ENCODE results near the gene TECTB. TPM values are rescaled to one million over a fixed set of nuclear protein-coding genes. Genes with fewer than 3 reads are reported as not detected.

Gene TECTB
- total RNA-seq, 1 donor from 2014 or later, result not detected

- peak; percentile 88 for DNase-seq (ENCODE audit: low read depth, low spot score)
- peaks cover 2% of the 10 kb centered on the region for H3K27me3 Mint-ChIP-seq (ENCODE audit: low read depth)
- no peaks in the 10 kb centered on the region for H3K4me1 Mint-ChIP-seq
- H3K9me3 Mint-ChIP-seq, result no peaks in the 10 kb centered on the region
- no peak overlapping the region for H3K27ac Mint-ChIP-seq (ENCODE audit: unreplicated experiment)
- peak; percentile 97 for TF ChIP-seq CTCF (conservative IDR thresholded peaks at IDR 0.05)
- no peaks in the 10 kb centered on the region for H3K36me3 Mint-ChIP-seq (ENCODE audit: low read depth)
- H3K4me3 Mint-ChIP-seq, result no peak overlapping the region
These were observed 31.7 kb downstream of the TECTB start for GRCh38 chr10:112314822-112315474.

- Mint-ChIP-seq H3K27ac (ENCODE audit: unreplicated experiment) (no peak overlapping the region), H3K36me3 (ENCODE audit: low read depth) (no peaks in the 10 kb centered on the region), H3K4me3 (no peak overlapping the region), H3K27me3 (ENCODE audit: low read depth) (no peaks in the 10 kb centered on the region), H3K9me3 (no peaks in the 10 kb centered on the region), H3K4me1 (peaks cover 4% of the 10 kb centered on the region)
- no peak for DNase-seq (ENCODE audit: low read depth, low spot score)
- TF ChIP-seq CTCF (conservative IDR thresholded peaks at IDR 0.05), result no peak
These were observed 44.5 kb downstream of the TECTB start for GRCh38 chr10:112327678-112328077.

GRCh38 chr10:112330162-112330561, 47.0 kb downstream of the TECTB start:
- no peak for DNase-seq (ENCODE audit: low read depth, low spot score)
- Mint-ChIP-seq H3K4me3 (no peak overlapping the region), H3K27ac (ENCODE audit: unreplicated experiment) (no peak overlapping the region), H3K9me3 (no peaks in the 10 kb centered on the region), H3K4me1 (peaks cover 8% of the 10 kb centered on the region), H3K27me3 (ENCODE audit: low read depth) (no peaks in the 10 kb centered on the region), H3K36me3 (ENCODE audit: low read depth) (no peaks in the 10 kb centered on the region)
- TF ChIP-seq CTCF (conservative IDR thresholded peaks at IDR 0.05), result no peak

- no peak overlapping the region for H3K27ac Mint-ChIP-seq (ENCODE audit: unreplicated experiment)
- H3K4me3 Mint-ChIP-seq, result no peak overlapping the region
- H3K36me3 Mint-ChIP-seq (ENCODE audit: low read depth), result no peaks in the 10 kb centered on the region
These were observed 47.5 kb downstream of the TECTB start for GRCh38 chr10:112330607-112331160.

GRCh38 chr10:112332022-112332421, 48.8 kb downstream of the TECTB start:
- Mint-ChIP-seq H3K4me1 (peaks cover 18% of the 10 kb centered on the region), H3K4me3 (no peak overlapping the region), H3K27ac (ENCODE audit: unreplicated experiment) (no peak overlapping the region), H3K9me3 (no peaks in the 10 kb centered on the region), H3K27me3 (ENCODE audit: low read depth) (no peaks in the 10 kb centered on the region), H3K36me3 (ENCODE audit: low read depth) (no peaks in the 10 kb centered on the region)
- DNase-seq (ENCODE audit: low read depth, low spot score), result no peak
- TF ChIP-seq CTCF (conservative IDR thresholded peaks at IDR 0.05), result no peak

More at GRCh38 chr10:112330607-112331160, 47.5 kb downstream of the TECTB start:
- Mint-ChIP-seq H3K9me3 (no peaks in the 10 kb centered on the region), H3K4me1 (peaks cover 13% of the 10 kb centered on the region), H3K27me3 (ENCODE audit: low read depth) (no peaks in the 10 kb centered on the region)
- no peak for TF ChIP-seq CTCF (conservative IDR thresholded peaks at IDR 0.05)
- DNase-seq (ENCODE audit: low read depth, low spot score), result no peak

Data from neural crest cell (in vitro differentiated cells).